ENCODE data around the gene KCNH6.

Gene KCNH6

GRCh38 chr17:63504261-63504660 is 18.9 kb upstream of the KCNH6 start:
- no peak for TF ChIP-seq FOXM1 (IDR thresholded peaks at IDR 0.05; ENCODE audit: borderline replicate concordance, low read depth)
- TF ChIP-seq CEBPB (IDR thresholded peaks at IDR 0.05): no peak
- no peak for TF ChIP-seq NFIC (IDR thresholded peaks at IDR 0.05)
- TF ChIP-seq EP300 (IDR thresholded peaks at IDR 0.05; ENCODE audit: borderline replicate concordance): no peak
- no peak for TF ChIP-seq MAX (IDR thresholded peaks at IDR 0.05)
- TF ChIP-seq EGR1 (IDR thresholded peaks at IDR 0.05): no peak

- TF ChIP-seq TEAD4 (IDR thresholded peaks at IDR 0.05) (no peak), RAD21 (IDR thresholded peaks at IDR 0.05; ENCODE audit: low read depth) (no peak), EP300 (IDR thresholded peaks at IDR 0.05; ENCODE audit: borderline replicate concordance) (no peak), NFIC (IDR thresholded peaks at IDR 0.05) (no peak), REST (IDR thresholded peaks at IDR 0.05; ENCODE audit: low read depth) (no peak), USF1 (IDR thresholded peaks at IDR 0.05) (no peak), EGR1 (IDR thresholded peaks at IDR 0.05) (no peak), FOXM1 (IDR thresholded peaks at IDR 0.05; ENCODE audit: borderline replicate concordance, low read depth) (no peak), CEBPB (IDR thresholded peaks at IDR 0.05) (no peak), MAX (IDR thresholded peaks at IDR 0.05) (no peak), ZBTB7A (IDR thresholded peaks at IDR 0.05; ENCODE audit: low read depth) (no peak), TCF12 (IDR thresholded peaks at IDR 0.05; ENCODE audit: low read depth) (no peak), TAF1 (IDR thresholded peaks at IDR 0.05; ENCODE audit: low read depth) (no peak), YY1 (IDR thresholded peaks at IDR 0.05; ENCODE audit: low read depth) (no peak), CREB1 (IDR thresholded peaks at IDR 0.05; ENCODE audit: low read depth) (no peak)
Observed at GRCh38 chr17:63505341-63505740, 17.8 kb upstream of the KCNH6 start.

GRCh38 chr17:63506627-63507026 is 16.5 kb upstream of the KCNH6 start:
- TF ChIP-seq ZBTB7A (IDR thresholded peaks at IDR 0.05; ENCODE audit: low read depth): no peak
- no peak for TF ChIP-seq TCF12 (IDR thresholded peaks at IDR 0.05; ENCODE audit: low read depth)
- TF ChIP-seq TAF1 (IDR thresholded peaks at IDR 0.05; ENCODE audit: low read depth): no peak
- TF ChIP-seq YY1 (IDR thresholded peaks at IDR 0.05; ENCODE audit: low read depth): no peak
- no peak for TF ChIP-seq CREB1 (IDR thresholded peaks at IDR 0.05; ENCODE audit: low read depth)
- TF ChIP-seq RAD21 (IDR thresholded peaks at IDR 0.05; ENCODE audit: low read depth): no peak
- TF ChIP-seq TEAD4 (IDR thresholded peaks at IDR 0.05): no peak
- no peak for TF ChIP-seq FOXM1 (IDR thresholded peaks at IDR 0.05; ENCODE audit: borderline replicate concordance, low read depth)
- no peak for TF ChIP-seq EP300 (IDR thresholded peaks at IDR 0.05; ENCODE audit: borderline replicate concordance)

- TF ChIP-seq TCF12 (IDR thresholded peaks at IDR 0.05; ENCODE audit: low read depth): no peak
- no peak for TF ChIP-seq FOXM1 (IDR thresholded peaks at IDR 0.05; ENCODE audit: borderline replicate concordance, low read depth)
- TF ChIP-seq EGR1 (IDR thresholded peaks at IDR 0.05): no peak
- TF ChIP-seq YY1 (IDR thresholded peaks at IDR 0.05; ENCODE audit: low read depth): no peak
- TF ChIP-seq CREB1 (IDR thresholded peaks at IDR 0.05; ENCODE audit: low read depth): no peak
- no peak for TF ChIP-seq CEBPB (IDR thresholded peaks at IDR 0.05)
- no peak for TF ChIP-seq MAX (IDR thresholded peaks at IDR 0.05)
- TF ChIP-seq ZBTB7A (IDR thresholded peaks at IDR 0.05; ENCODE audit: low read depth): no peak
- TF ChIP-seq USF1 (IDR thresholded peaks at IDR 0.05): no peak
- no peak for TF ChIP-seq REST (IDR thresholded peaks at IDR 0.05; ENCODE audit: low read depth)
- no peak for TF ChIP-seq EP300 (IDR thresholded peaks at IDR 0.05; ENCODE audit: borderline replicate concordance)
- no peak for TF ChIP-seq NFIC (IDR thresholded peaks at IDR 0.05)
- TF ChIP-seq RAD21 (IDR thresholded peaks at IDR 0.05; ENCODE audit: low read depth): no peak
- TF ChIP-seq TAF1 (IDR thresholded peaks at IDR 0.05; ENCODE audit: low read depth): no peak
- TF ChIP-seq TEAD4 (IDR thresholded peaks at IDR 0.05): no peak
Observed at GRCh38 chr17:63511331-63511730, 11.8 kb upstream of the KCNH6 start.

GRCh38 chr17:63512388-63512787 is 10.8 kb upstream of the KCNH6 start:
- TF ChIP-seq TCF12 (IDR thresholded peaks at IDR 0.05; ENCODE audit: low read depth): no peak
- TF ChIP-seq NFIC (IDR thresholded peaks at IDR 0.05): no peak
- TF ChIP-seq ZBTB7A (IDR thresholded peaks at IDR 0.05; ENCODE audit: low read depth): no peak
- no peak for TF ChIP-seq REST (IDR thresholded peaks at IDR 0.05; ENCODE audit: low read depth)
- no peak for TF ChIP-seq EP300 (IDR thresholded peaks at IDR 0.05; ENCODE audit: borderline replicate concordance)
- no peak for TF ChIP-seq MAX (IDR thresholded peaks at IDR 0.05)
- no peak for TF ChIP-seq EGR1 (IDR thresholded peaks at IDR 0.05)
- TF ChIP-seq TEAD4 (IDR thresholded peaks at IDR 0.05): no peak
- no peak for TF ChIP-seq USF1 (IDR thresholded peaks at IDR 0.05)
- TF ChIP-seq TAF1 (IDR thresholded peaks at IDR 0.05; ENCODE audit: low read depth): no peak
- TF ChIP-seq FOXM1 (IDR thresholded peaks at IDR 0.05; ENCODE audit: borderline replicate concordance, low read depth): no peak
